Measurements from ENCODE around the gene FBXW4. TPM values are rescaled to one million over a fixed set of nuclear protein-coding genes. Genes with fewer than 3 reads are reported as not detected.

Gene FBXW4, protein sequence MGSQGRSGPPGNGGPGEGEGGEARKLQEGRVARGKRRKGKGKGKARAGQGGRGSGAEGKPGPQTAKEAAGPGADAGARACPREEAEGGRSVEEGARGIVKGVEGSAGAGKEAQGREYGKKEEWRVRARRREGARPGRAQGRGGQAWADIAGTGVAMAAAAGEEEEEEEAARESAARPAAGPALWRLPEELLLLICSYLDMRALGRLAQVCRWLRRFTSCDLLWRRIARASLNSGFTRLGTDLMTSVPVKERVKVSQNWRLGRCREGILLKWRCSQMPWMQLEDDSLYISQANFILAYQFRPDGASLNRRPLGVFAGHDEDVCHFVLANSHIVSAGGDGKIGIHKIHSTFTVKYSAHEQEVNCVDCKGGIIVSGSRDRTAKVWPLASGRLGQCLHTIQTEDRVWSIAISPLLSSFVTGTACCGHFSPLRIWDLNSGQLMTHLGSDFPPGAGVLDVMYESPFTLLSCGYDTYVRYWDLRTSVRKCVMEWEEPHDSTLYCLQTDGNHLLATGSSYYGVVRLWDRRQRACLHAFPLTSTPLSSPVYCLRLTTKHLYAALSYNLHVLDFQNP
- 29.8 and 42.4 TPM in 2 replicates for total RNA-seq

GRCh38 chr10:101694674-101695403, at the start of gene FBXW4:
Gene FBXW4, minus strand, starts transcription at chr10:101695170. Its CDS starts 65 bp downstream, at chr10:101695105.

GRCh38 chr10:101587725-101588653, 107.0 kb downstream of the FBXW4 start, which contains the start of the genes DPCD and POLL:
Gene DPCD, plus strand, starts transcription at chr10:101588321. Its CDS starts 16 bp downstream, at chr10:101588337.
Gene POLL, minus strand, starts transcription at chr10:101588257. Its CDS starts 897 bp downstream, at chr10:101587360.

Small RNAs within 50 kb of the gene (small RNA-seq; reads per million reads assigned to genes)
- gene MIR3158-1 (ENCODE audit: low replicate concordance) (4.9 reads per million, percentile 88 among the genes with 10 or more reads in this experiment), gene RNU6-1165P (ENCODE audit: low replicate concordance) (not detected)

Other genes with a start within 250 kb of the FBXW4 start
- gene POLL, start 106.9 kb downstream of the FBXW4 start, total RNA-seq, result 11.9 and 16.4 TPM in 2 replicates
- gene DPCD, start 106.8 kb downstream of the FBXW4 start, total RNA-seq, result 24.6 and 35.0 TPM in 2 replicates
- gene FGF8, start 80.9 kb upstream of the FBXW4 start, total RNA-seq, result not detected in 2 replicates
- gene NPM3, start 88.3 kb upstream of the FBXW4 start, total RNA-seq, result 55.8 and 105 TPM in 2 replicates
- gene OGA, start 123.3 kb upstream of the FBXW4 start, total RNA-seq, result 75.5 and 78.0 TPM in 2 replicates
- 0.44 and 0.57 TPM in 2 replicates for gene KCNIP2, start 148.6 kb upstream of the FBXW4 start, total RNA-seq

Data from placental pericyte (primary cell).